OCI-LY3 (cell line): ENCODE data around the gene ALDH1L1.

Experiments used
- H2AFZ ChIP-seq: fragments of 200-600, 300-600 bp; shearing (Covaris generic); 2 replicates; pipeline ENCODE4 v1.6.0; 2014; ENCODE audit warnings: antibody characterized with exemption, low read depth, low read length
- H3K27ac ChIP-seq: fragments of 200-600, 300-600 bp; sonication (generic); 2 replicates; pipeline ENCODE4 v1.5.1; 2014; ENCODE audit warnings: mild to moderate bottlenecking, low read length, moderate library complexity, mixed read lengths
- H3K27me3 ChIP-seq: fragments of 200-600, 300-600 bp; sonication (generic); 2 replicates; pipeline ENCODE4 v1.6.1; 2014; ENCODE audit warnings: low read depth, low read length, mixed read lengths
- H3K36me3 ChIP-seq: fragments of 200-600, 300-600 bp; sonication (generic); replicated peaks from 2 replicates; pipeline ENCODE3; 2014; ENCODE audit warnings: low read depth, low read length, mixed read lengths
- H3K4me1 ChIP-seq: fragments of 300-600, 200-600 bp; sonication (generic); 2 replicates; pipeline ENCODE4 v1.6.1; 2014; ENCODE audit warnings: low read length, mixed read lengths
- H3K4me2 ChIP-seq: fragments of 200-600, 300-600 bp; sonication (generic); 2 replicates; pipeline ENCODE4 v1.6.1; 2014; ENCODE audit warnings: low read length, mixed read lengths
- H3K4me3 ChIP-seq: fragments of 300-600, 200-600 bp; sonication (generic); 2 replicates; pipeline ENCODE4 v1.5.1; 2014; ENCODE audit warnings: antibody characterized with exemption, mild to moderate bottlenecking, low read length, moderate library complexity
- H3K79me2 ChIP-seq: fragments of 300-600, 200-600 bp; shearing (Covaris generic); 2 replicates; pipeline ENCODE4 v1.6.1; 2014; ENCODE audit warnings: mild to moderate bottlenecking, low read length, mixed read lengths
- H3K9ac ChIP-seq: fragments of 300-600, 200-600 bp; shearing (Covaris generic); 2 replicates; pipeline ENCODE4 v1.6.0; 2014; ENCODE audit warnings: mild to moderate bottlenecking, low read length, moderate library complexity
- H3K9me3 ChIP-seq: fragments of 200-600, 300-600 bp; shearing (Covaris generic); 2 replicates; pipeline ENCODE4 v1.6.1; 2014; ENCODE audit warnings: low read length, mixed read lengths; ENCODE audit not compliant: insufficient read depth
- H4K20me1 ChIP-seq: fragments of 200-600, 300-600 bp; sonication (generic); 2 replicates; pipeline ENCODE4 v1.6.1; 2016; ENCODE audit warnings: low read length, mixed read lengths; ENCODE audit not compliant: insufficient read depth
- CTCF ChIP-seq: fragments of 200-600, 300-600 bp; sonication (generic); IDR thresholded peaks from 2 replicates; pipeline ENCODE4 v1.5.1; 2014; ENCODE audit warnings: antibody characterized with exemption, low read length, low read depth
- EZH2phosphoT487 ChIP-seq: fragments of 200-600 bp; shearing (Covaris generic); IDR thresholded peaks from 2 replicates; pipeline ENCODE4 v1.6.1; 2018; ENCODE audit warnings: antibody characterized with exemption, mixed run types, low read depth

ALDH1L1 gene

GRCh38 chr3:126160243-126161210, 19.9 kb downstream of the ALDH1L1 start:
- Histone ChIP-seq H3K9me3 (no peaks in the 10 kb centered on the region), H3K9ac (no peak overlapping the region), H3K36me3 (no peaks in the 10 kb centered on the region), H4K20me1 (no peaks in the 10 kb centered on the region), H3K27ac (no peak overlapping the region), H3K27me3 (peaks cover 15% of the 10 kb centered on the region), H3K4me3 (no peak overlapping the region), H3K4me1 (no peaks in the 10 kb centered on the region), H3K79me2 (no peaks in the 10 kb centered on the region), H2AFZ (no peak overlapping the region), H3K4me2 (no peak overlapping the region)
- TF ChIP-seq CTCF (no peak), EZH2phosphoT487 (no peak)

GRCh38 chr3:126159476-126159875, 20.9 kb downstream of the ALDH1L1 start:
- no peaks in the 10 kb centered on the region for H3K36me3 ChIP-seq
- peaks cover 15% of the 10 kb centered on the region for H3K27me3 ChIP-seq
- H3K79me2 ChIP-seq, result no peaks in the 10 kb centered on the region
- no peak overlapping the region for H3K9ac ChIP-seq
- no peaks in the 10 kb centered on the region for H3K4me1 ChIP-seq
- no peaks in the 10 kb centered on the region for H3K9me3 ChIP-seq
- no peak overlapping the region for H2AFZ ChIP-seq
- H3K4me2 ChIP-seq, result no peak overlapping the region
- no peak overlapping the region for H3K4me3 ChIP-seq
- TF ChIP-seq CTCF (no peak), EZH2phosphoT487 (no peak)
- H3K27ac ChIP-seq, result no peak overlapping the region
- no peaks in the 10 kb centered on the region for H4K20me1 ChIP-seq

GRCh38 chr3:126158912-126159454, 21.4 kb downstream of the ALDH1L1 start:
- H3K27ac ChIP-seq, result no peak overlapping the region
- H3K4me3 ChIP-seq, result no peak overlapping the region
- no peak overlapping the region for H2AFZ ChIP-seq
- no peaks in the 10 kb centered on the region for H3K36me3 ChIP-seq
- H3K4me2 ChIP-seq, result no peak overlapping the region
- H3K9me3 ChIP-seq, result no peaks in the 10 kb centered on the region
- no peaks in the 10 kb centered on the region for H3K4me1 ChIP-seq
- H3K27me3 ChIP-seq, result peaks cover 15% of the 10 kb centered on the region
- H3K79me2 ChIP-seq, result no peaks in the 10 kb centered on the region
- no peaks in the 10 kb centered on the region for H4K20me1 ChIP-seq
- H3K9ac ChIP-seq, result no peak overlapping the region
- no peak for TF ChIP-seq CTCF
- no peak for TF ChIP-seq EZH2phosphoT487

GRCh38 chr3:126158016-126158911, 22.1 kb downstream of the ALDH1L1 start:
- Histone ChIP-seq H3K27ac (no peak overlapping the region), H3K36me3 (no peaks in the 10 kb centered on the region), H3K4me3 (no peak overlapping the region), H3K9ac (no peak overlapping the region), H3K27me3 (peaks cover 15% of the 10 kb centered on the region), H2AFZ (no peak overlapping the region), H3K4me1 (no peaks in the 10 kb centered on the region), H3K79me2 (no peaks in the 10 kb centered on the region), H3K9me3 (no peaks in the 10 kb centered on the region), H3K4me2 (no peak overlapping the region), H4K20me1 (no peaks in the 10 kb centered on the region)
- TF ChIP-seq CTCF (no peak), EZH2phosphoT487 (no peak)
